ENCODE results near the gene FAM81A.
"Not testable (repeated sequence)": the region's sequence is repeated elsewhere in the genome, so short reads cannot be mapped to it uniquely, and the experiment has no call there.

Gene FAM81A

DNA sequence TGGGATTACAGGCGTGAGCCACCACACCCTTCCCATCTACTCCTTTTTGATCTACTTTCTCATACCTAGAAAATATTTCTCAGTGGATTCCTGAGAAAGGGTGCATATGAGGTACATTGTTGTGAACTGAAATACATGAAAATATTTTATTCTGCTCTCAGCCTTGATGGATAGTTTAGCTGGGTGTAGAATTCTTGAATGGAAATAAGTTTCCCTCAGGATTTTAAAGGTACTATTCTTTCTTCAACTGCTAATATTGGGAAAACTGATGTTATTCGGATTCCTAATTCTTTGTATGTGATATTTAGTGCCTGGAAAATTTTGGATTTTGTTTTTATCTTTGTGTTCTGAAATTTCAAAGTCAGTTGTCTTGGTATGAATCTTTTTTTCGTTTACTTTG is 9.1 kb upstream of the FAM81A start:
- not testable (repeated sequence) for DNase-seq

GRCh38 chr15:59432389-59432788 is 5.6 kb upstream of the FAM81A start:
- DNase-seq = no peak

DNA sequence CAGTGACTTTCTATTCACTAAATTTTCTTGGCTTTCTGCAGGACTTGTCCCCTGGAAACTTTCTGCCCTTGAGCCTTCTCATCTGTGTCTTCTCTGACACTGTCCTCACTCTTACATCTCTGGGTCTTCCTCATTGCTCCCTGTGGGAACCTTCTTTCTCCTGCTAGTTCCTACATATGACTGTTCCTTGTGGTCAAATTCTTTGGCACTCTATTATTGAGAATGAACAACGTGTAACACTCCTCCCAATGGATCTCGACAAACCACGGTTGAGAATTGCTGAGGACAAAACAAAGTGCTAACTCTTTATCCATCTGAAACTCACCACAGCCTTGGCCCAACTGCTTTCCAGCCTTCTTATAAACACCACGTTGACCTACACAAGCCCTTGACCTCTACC is 3.5 kb upstream of the FAM81A start:
- DNase-seq = no peak

DNA sequence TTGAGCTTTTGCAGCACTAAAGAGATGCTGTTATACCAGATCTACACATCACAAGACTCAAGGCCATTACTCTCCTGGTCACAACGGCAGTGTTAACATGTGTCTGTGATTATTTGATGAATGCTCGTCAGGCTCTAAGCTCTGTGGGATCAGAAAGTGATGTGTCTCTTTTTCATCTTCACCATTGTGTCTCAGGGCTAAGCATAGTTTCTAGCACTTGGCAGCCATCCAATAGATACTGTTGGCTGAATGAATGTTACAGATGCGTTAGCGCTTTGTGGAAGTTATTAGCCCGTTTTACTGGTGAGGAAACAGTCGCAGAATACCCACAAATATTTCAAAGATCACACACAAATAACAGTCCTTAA is 1.2 kb upstream of the FAM81A start:
- DNase-seq = no peak

DNA sequence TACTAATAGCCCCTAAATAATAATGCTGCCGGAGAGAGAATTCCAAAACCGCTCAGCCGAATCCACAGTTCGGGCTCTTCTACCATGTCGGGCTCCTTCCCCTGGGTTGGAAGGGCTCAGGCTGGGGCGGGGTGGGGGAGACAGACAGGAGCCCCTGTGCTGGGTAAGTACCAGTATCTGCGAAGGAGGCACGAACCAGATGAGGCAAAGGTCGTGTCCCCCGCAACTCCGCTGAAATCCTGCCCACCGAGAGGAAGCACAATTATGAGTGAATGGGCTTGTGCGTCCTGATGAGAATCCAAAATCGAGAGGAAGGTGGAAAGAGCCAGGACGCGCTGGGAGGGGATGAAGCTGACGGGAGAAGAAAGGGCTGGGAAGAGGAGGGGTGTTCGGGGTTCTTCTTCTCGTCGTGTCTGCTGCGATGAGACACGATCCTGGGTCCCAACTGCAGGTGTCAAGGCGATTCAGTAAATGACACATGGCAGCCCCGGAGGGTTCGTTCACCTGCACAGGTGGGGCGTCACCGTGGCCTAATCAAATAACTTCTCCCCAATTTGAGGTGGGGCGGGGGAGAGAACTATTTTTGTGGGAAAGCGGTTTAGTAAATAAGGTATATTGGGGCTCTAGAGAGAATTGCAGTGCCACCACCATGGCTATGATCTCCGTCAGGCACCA is 707 bp upstream of the FAM81A start:
- DNase-seq = no peak

- no peak for DNase-seq
Observed at GRCh38 chr15:59438625-59439290, 772 bp downstream of the FAM81A start.

DNA sequence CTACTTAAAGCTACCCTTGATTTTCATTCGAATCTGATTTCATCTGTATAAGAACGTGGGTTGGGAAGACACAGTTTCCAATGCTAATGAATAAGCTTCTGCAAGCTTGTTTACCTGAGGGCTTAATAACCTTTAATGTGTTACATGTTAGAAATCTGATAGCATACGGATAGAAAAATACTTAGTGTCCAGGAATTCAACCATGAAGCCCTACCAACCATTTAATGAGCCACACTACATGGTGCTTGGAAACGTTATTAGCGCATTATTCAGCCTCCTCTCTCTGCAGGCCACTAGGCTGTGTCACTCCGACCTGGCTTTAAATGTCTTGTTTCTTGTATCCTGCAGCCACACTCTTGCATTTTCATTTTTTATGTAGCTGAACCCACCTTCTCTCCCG is 1.6 kb downstream of the FAM81A start:
- no peak for DNase-seq

DNA sequence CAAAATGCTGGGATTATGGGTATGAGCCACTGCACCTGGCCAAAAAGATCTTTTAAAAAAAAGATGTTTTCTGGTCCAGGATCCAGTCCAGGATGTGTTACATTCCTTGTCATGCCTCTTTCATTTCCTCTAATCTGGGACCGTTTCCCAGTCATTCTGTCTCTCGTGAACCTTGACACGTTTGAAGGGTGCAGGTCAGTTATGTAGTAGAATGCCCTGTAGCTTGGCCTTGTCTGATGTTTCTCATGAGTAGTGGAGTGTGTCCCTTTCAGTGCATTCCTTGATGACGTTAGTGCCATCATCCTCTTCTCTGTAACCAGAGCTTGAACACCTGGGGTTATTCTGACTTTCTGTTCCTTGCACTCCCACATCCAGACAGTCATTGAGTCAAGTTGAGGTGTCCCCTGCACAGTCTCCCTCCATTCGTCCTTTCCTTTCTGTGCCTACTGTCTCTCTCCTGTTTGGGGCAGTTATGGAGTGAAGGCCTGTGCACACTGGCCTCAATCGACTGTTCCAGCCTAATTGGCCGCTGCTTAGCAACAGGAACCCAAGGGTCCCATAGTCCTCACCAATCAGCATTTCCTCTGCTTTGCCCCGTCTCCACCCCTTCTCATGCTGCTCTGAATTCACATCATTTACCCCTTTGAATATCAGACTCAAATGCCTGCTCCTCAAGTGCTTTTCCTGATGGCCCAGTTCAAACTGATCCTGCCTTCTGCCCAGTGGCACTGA is 5.5 kb downstream of the FAM81A start:
- no peak for DNase-seq

GRCh38 chr15:59444081-59444835 is 6.3 kb downstream of the FAM81A start:
- DNase-seq = no peak

GRCh38 chr15:59444980-59445545 is 7.1 kb downstream of the FAM81A start:
- no peak for DNase-seq

DNA sequence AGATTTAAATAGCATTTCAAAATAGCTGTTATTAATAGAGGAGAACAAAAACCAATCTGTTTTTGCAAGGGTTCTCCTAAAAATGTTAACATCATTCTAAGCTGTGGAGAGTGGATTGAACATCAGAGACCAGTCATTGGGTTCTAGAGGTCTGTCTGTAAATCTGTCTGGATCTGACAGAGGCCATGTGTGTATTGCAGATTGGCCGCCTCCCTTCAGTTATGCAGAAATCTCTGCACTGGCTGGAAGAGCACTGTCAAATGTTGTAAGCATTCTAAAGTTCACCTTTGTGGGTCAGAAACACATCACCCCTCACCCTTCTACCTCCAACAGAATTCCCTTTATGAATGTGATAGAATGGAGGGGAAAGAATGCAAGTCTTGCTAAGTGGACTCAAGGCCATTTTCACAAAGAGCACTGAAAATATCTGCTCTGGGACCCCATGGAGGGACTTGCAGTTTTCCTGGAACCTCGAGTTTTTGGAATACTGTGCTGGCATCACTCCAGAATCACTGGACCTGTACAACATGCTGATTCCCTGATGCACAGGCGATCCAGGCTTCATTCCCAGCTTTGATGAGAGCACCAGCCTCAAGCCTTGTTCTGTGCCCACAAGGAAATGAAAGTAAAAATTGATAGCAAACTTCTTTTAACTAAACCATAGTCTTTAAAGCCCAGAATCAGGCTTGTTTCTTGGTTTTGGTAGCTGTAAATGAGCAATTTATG is 8.4 kb downstream of the FAM81A start:
- no peak for DNase-seq

- DNase-seq = no peak
Observed at GRCh38 chr15:59447367-59447766, 9.4 kb downstream of the FAM81A start.

DNA sequence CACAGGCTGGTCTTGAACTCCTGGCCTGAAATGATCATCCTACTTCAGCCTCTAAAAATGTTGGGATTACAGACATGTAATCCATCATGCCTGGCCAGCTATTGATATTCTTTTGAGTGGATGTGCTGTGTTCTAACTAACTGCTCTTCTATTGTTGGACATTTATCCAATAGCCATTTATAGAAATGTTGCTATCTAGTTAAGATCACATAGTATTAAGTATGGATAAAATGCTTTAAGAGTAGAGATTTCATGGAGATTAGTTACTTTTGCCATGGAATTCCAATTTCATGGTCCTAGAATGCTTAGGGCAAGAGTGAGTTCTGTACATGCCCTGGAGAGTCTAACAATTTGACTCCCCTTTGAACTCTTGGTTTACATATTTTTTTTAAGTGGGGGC is 10.9 kb downstream of the FAM81A start:
- DNase-seq = no peak

DNA sequence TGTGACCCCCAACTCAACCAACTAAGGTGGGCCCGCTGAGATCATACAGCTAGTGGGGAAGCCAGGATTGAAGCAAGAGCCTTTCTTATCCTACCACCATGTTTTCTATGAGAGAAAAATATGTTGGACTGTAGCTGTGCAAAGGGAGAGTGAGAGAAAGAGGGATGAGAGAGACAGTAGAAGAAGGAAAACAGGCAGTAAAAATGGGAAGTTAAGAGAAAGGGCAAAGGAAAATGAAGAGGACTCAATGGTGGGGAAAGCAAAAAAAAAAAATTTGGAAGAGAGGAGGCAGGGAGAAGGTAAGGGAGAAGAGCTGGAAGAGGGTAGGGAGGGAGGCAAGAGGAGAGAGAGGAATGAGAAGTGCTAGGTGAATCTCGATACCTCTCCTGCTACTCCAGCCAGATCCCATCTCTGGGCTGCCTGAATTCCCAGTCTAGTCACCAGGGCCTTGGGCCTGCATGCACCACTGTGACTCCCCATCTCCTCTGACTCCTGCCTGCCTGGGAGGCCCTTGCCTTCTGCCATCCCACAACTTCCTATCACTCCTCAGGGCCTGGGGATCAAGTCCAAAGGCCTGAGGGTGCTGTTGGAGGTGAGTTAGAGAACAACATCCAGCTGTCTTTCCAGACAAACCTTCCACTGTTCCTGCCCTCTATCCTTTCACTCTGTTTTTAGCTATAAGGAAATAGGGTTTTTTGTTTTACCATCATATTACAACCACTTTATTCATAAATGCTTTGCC is 15.7 kb downstream of the FAM81A start:
- DNase-seq = no peak

GRCh38 chr15:59456114-59456513 is 18.1 kb downstream of the FAM81A start:
- no peak for DNase-seq

- DNase-seq = no peak
Observed at GRCh38 chr15:59457103-59457502, 19.1 kb downstream of the FAM81A start.

GRCh38 chr15:59461521-59461920 is 23.5 kb downstream of the FAM81A start:
- no peak for DNase-seq

DNA sequence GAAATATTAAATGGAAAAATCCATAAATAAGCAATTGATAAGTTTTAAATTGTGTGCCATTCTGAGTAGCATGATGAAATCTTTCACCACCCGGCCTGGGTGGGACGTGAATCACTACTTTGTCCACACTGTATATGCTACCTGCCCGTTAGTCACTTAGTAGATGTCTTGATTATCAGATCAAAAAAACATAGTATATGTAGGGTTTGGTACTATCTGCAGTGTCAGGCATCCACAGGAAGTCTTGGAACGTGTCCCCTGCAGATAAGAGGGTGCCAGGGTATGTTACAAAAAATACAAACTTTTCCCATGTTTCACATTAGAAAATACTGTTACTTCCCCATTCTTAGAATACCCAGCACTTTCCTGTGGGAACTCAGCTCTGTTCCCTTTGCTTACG is 35.2 kb downstream of the FAM81A start:
- no peak for DNase-seq

GRCh38 chr15:59475161-59475560 is 37.2 kb downstream of the FAM81A start:
- not testable (repeated sequence) for DNase-seq

GRCh38 chr15:59484399-59484798 is 46.4 kb downstream of the FAM81A start:
- no peak for DNase-seq

- DNase-seq = no peak
Observed at GRCh38 chr15:59485036-59485435, 47.0 kb downstream of the FAM81A start.

GRCh38 chr15:59489485-59489884 is 51.5 kb downstream of the FAM81A start:
- DNase-seq = not testable (repeated sequence)

Data from cortex of kidney (tissue), 1 donor.